Immature natural killer cell (primary cell): ENCODE measurements around the gene LMBRD1. TPM values are rescaled to one million over a fixed set of nuclear protein-coding genes. Genes with fewer than 3 reads are reported as not detected.
A peak's percentile ranks its signal among the peaks of the same experiment; 100 is the strongest.
"Not testable (repeated sequence)": the region's sequence is repeated elsewhere in the genome, so short reads cannot be mapped to it uniquely, and the experiment has no call there.

Source experiments
- DNase-seq, 3 donors: peaks; one replicate each; pipeline ENCODE4 v3.0.0; 2022; ENCODE audit warnings: mixed read lengths in 1 of 3
- H3K27ac Mint-ChIP-seq, 6 donors: one replicate each; pipeline ENCODE4 v1.8.0; 2020; ENCODE audit warnings: mixed read lengths in 6 of 6, mild to moderate bottlenecking in 5 of 6, inconsistent platforms in 4 of 6, moderate library complexity in 3 of 6
- H3K27me3 Mint-ChIP-seq, 3 donors: one replicate each; pipeline ENCODE4 v1.8.0; 2020 to 2021; ENCODE audit warnings: low read depth in 3 of 3, mild to moderate bottlenecking in 3 of 3, mixed read lengths in 3 of 3, moderate library complexity in 3 of 3, inconsistent platforms in 1 of 3
- H3K36me3 Mint-ChIP-seq, 3 donors: one replicate each; pipeline ENCODE4 v1.8.0; 2020; ENCODE audit warnings: mixed read lengths in 3 of 3, inconsistent platforms in 2 of 3, mild to moderate bottlenecking in 2 of 3
- H3K4me1 Mint-ChIP-seq, 2 donors: one replicate each; pipeline ENCODE4 v1.8.0; 2020; ENCODE audit warnings: inconsistent platforms in 2 of 2, mild to moderate bottlenecking in 2 of 2, mixed read lengths in 2 of 2, moderate library complexity in 1 of 2
- H3K4me3 Mint-ChIP-seq, 5 donors: one replicate each; pipeline ENCODE4 v1.8.0; 2020; ENCODE audit warnings: mild to moderate bottlenecking in 5 of 5, mixed read lengths in 5 of 5, inconsistent platforms in 3 of 5, moderate library complexity in 3 of 5
- H3K9me3 Mint-ChIP-seq, 6 donors: one replicate each; pipeline ENCODE4 v1.8.0; 2020; ENCODE audit warnings: mild to moderate bottlenecking in 6 of 6, mixed read lengths in 6 of 6, inconsistent platforms in 4 of 6, moderate library complexity in 3 of 6
- polyA plus RNA-seq, 3 donors: library from polyadenylated mRNA; unstranded; fragments of 300-500 nt; fragmentation: Illumina TruSeq; gene quantifications; one replicate each; pipeline ENCODE4 v1.2.3, GENCODE V29; 2021

Gene LMBRD1
- polyA plus RNA-seq, 3 donors from 2014 or later = 30.9 to 49.7 (median 37.2) TPM

- no peak for DNase-seq
- Mint-ChIP-seq H3K4me1 (no peaks in the 10 kb centered on the region), H3K36me3 (peaks cover 31 to 34% (median 32%) of the 10 kb centered on the region in 3 donors), H3K27me3 (no peaks in the 10 kb centered on the region), H3K9me3 (no peaks in the 10 kb centered on the region), H3K27ac (no peak overlapping the region), H3K4me3 (no peak overlapping the region)
These were observed 100.5 kb downstream of the LMBRD1 start for GRCh38 chr6:69696273-69696672.

DNA sequence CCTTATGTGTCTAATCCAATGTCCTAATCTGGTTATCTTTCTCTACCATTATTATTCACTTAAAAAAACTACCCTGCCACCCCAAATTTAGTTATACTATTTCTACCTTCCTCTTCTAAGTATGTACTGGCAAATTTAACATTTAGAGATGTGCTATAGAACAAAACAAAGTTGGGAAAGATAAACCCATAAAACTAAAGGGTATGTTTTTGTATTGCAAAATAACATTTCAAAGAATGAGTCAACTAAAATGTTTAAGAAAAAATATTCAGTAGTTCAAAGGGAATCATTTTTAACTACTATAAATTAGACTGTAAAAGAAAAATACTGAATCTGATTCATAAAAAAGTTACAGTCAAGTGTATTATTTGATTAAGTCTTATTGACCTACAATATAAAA, 103.0 kb downstream of the LMBRD1 start:
- Mint-ChIP-seq H3K9me3 (no peaks in the 10 kb centered on the region), H3K4me3 (no peak overlapping the region), H3K27me3 (no peaks in the 10 kb centered on the region), H3K36me3 (peaks cover 30 to 38% (median 31%) of the 10 kb centered on the region in 3 donors), H3K27ac (peak overlapping the region in 1 of 6 donors; percentile 54), H3K4me1 (no peaks in the 10 kb centered on the region)
- DNase-seq = no peak

- H3K36me3 Mint-ChIP-seq = peaks cover 14 to 23% (median 20%) of the 10 kb centered on the region in 3 donors
These were observed 105.8 kb downstream of the LMBRD1 start for GRCh38 chr6:69690986-69691385.

GRCh38 chr6:69680302-69680701, 116.5 kb downstream of the LMBRD1 start:
- Mint-ChIP-seq H3K9me3 (no peaks in the 10 kb centered on the region), H3K4me3 (no peak overlapping the region), H3K27ac (no peak overlapping the region), H3K36me3 (peaks cover 8 to 23% (median 22%) of the 10 kb centered on the region in 3 donors), H3K4me1 (peaks cover 0 to 18% of the 10 kb centered on the region in 2 donors), H3K27me3 (no peaks in the 10 kb centered on the region)
- DNase-seq = no peak

More at GRCh38 chr6:69690986-69691385, 105.8 kb downstream of the LMBRD1 start:
- Mint-ChIP-seq H3K27ac (no peak overlapping the region), H3K9me3 (no peaks in the 10 kb centered on the region), H3K4me1 (peaks cover 0 to 4% of the 10 kb centered on the region in 2 donors), H3K4me3 (no peak overlapping the region), H3K27me3 (no peaks in the 10 kb centered on the region)
- DNase-seq = no peak

- peak overlapping the region in 1 of 6 donors; percentile 18 for H3K27ac Mint-ChIP-seq
- H3K27me3 Mint-ChIP-seq = no peaks in the 10 kb centered on the region
- H3K4me3 Mint-ChIP-seq = no peak overlapping the region
- no peaks in the 10 kb centered on the region for H3K4me1 Mint-ChIP-seq
- no peak for DNase-seq
- H3K9me3 Mint-ChIP-seq = no peaks in the 10 kb centered on the region
- peaks cover 30 to 54% (median 48%) of the 10 kb centered on the region in 3 donors for H3K36me3 Mint-ChIP-seq
These were observed 123.5 kb downstream of the LMBRD1 start for GRCh38 chr6:69673298-69673697.

DNA sequence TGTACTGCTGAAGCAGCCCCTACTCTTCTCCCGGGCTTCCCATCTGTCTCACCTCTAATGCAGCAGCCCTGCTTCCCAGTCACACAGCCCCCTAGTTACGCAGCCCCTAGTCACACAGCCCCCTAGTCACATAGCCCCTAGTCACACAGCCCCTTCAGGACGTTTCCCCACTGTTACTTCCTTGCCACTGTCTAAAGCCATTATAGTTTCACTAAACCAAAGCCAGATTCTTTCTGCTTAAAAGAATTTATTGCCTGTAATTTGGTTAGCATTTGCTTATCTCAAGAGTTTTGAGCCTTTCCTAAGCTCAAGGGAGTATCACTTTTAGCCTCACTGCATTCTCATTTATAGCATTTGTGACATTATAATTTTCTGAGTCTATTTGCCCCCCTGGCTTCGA, 127.9 kb downstream of the LMBRD1 start:
- no peak for DNase-seq

GRCh38 chr6:69666779-69667178, 130.0 kb downstream of the LMBRD1 start:
- H3K9me3 Mint-ChIP-seq, H3K4me1 Mint-ChIP-seq: not testable (repeated sequence)

More for the DNA sequence above, 127.9 kb downstream of the LMBRD1 start:
- peaks cover 21 to 29% (median 28%) of the 10 kb centered on the region in 3 donors for H3K36me3 Mint-ChIP-seq
- peaks cover 0 to 4% (median 2%) of the 10 kb centered on the region in 3 donors for H3K27me3 Mint-ChIP-seq
- H3K27ac Mint-ChIP-seq = no peak overlapping the region
- no peak overlapping the region for H3K4me3 Mint-ChIP-seq
- H3K9me3 Mint-ChIP-seq = no peaks in the 10 kb centered on the region
- H3K4me1 Mint-ChIP-seq = no peaks in the 10 kb centered on the region

DNA sequence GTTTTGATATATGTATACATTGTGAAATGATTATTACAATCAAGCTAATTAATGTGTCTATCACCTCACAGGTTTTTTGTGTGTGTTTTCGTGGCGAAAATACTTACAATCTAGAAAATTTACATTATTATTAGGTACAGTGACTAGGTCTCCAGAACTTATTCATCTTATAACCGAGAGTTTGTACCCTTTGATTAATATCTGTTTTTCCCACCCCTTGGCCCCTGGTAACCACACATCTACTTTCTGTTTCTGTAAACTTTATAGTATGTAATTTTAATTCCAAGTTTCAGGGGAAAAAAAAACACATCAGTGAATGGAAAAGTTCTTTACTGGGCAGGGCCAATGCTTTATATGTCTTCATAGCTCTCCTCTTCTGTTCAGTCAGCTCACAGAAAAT, 131.4 kb downstream of the LMBRD1 start:
- H3K9me3 Mint-ChIP-seq = no peaks in the 10 kb centered on the region
- no peak overlapping the region for H3K27ac Mint-ChIP-seq

More at GRCh38 chr6:69666779-69667178, 130.0 kb downstream of the LMBRD1 start:
- not testable (repeated sequence) for H3K27me3 Mint-ChIP-seq, DNase-seq, H3K4me3 Mint-ChIP-seq, H3K27ac Mint-ChIP-seq
- H3K36me3 Mint-ChIP-seq = peaks cover 12 to 16% (median 14%) of the 10 kb centered on the region in 3 donors

DNA sequence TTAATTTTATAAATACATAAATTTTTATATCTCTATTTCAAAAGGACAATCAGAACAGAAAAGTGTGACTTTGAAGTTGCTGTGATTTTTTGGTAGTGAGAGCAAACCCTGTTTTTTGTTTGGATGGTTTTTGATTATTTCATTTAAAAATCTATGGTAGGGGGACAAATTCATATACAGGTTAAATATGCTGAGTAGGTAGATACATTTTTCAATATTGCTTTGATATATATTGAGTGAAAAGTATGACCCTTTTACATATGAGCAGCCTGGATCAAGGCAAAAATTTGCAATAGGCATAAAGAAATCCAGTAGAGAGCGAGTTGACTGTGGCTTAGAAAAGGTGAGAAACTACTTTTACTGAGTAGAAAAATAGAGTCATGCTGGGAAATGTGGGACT, 132.3 kb downstream of the LMBRD1 start:
- Mint-ChIP-seq H3K36me3 (peaks cover 0 to under 1% (median 0%) of the 10 kb centered on the region in 3 donors), H3K27me3 (peaks cover 0 to 11% (median 2%) of the 10 kb centered on the region in 3 donors), H3K9me3 (peaks cover 0 to 5% (median 2%) of the 10 kb centered on the region in 6 donors), H3K27ac (no peak overlapping the region), H3K4me1 (no peaks in the 10 kb centered on the region), H3K4me3 (no peak overlapping the region)
- no peak for DNase-seq

More for the DNA sequence above, 131.4 kb downstream of the LMBRD1 start:
- H3K27me3 Mint-ChIP-seq = peaks cover 0 to 9% (median 2%) of the 10 kb centered on the region in 3 donors
- peaks cover 5 to 6% (median 5%) of the 10 kb centered on the region in 3 donors for H3K36me3 Mint-ChIP-seq
- H3K4me1 Mint-ChIP-seq = no peaks in the 10 kb centered on the region
- no peak for DNase-seq
- H3K4me3 Mint-ChIP-seq = no peak overlapping the region

- no peak overlapping the region for H3K27ac Mint-ChIP-seq
- H3K4me1 Mint-ChIP-seq = no peaks in the 10 kb centered on the region
- H3K4me3 Mint-ChIP-seq = no peak overlapping the region
- peaks cover 0 to 6% (median 0%) of the 10 kb centered on the region in 3 donors for H3K36me3 Mint-ChIP-seq
- H3K27me3 Mint-ChIP-seq = peaks cover 0 to 21% (median 2%) of the 10 kb centered on the region in 3 donors
- no peak for DNase-seq
- H3K9me3 Mint-ChIP-seq = peaks cover 10 to 18% (median 14%) of the 10 kb centered on the region in 6 donors
These were observed 133.6 kb downstream of the LMBRD1 start for GRCh38 chr6:69663215-69663614.

DNA sequence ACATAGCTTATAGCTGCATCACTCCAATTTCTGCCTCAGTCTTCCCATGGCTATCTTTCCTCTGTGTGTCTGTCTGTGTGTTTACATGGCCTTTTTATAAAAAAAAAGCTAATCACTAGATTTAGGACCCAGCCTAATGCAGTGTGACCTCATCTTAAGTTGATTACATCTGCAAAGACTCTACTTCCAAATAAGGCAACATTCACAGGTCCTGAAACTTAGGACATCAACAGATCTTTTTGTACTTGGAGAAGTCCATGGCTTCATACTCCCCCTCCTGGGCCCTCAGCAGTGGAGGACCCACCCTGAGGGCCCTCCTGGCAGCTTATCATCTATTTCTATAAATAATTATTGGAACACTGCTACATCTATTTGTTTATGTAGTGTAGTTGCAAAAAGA, 146.1 kb downstream of the LMBRD1 start:
- Mint-ChIP-seq H3K9me3 (peaks cover 0 to 11% (median 3%) of the 10 kb centered on the region in 6 donors), H3K4me1 (no peaks in the 10 kb centered on the region), H3K4me3 (no peak overlapping the region), H3K27me3 (peaks cover 0 to 7% (median 2%) of the 10 kb centered on the region in 3 donors), H3K27ac (no peak overlapping the region), H3K36me3 (no peaks in the 10 kb centered on the region)
- no peak for DNase-seq

GRCh38 chr6:69647726-69648125, 149.1 kb downstream of the LMBRD1 start:
- H3K27ac Mint-ChIP-seq = no peak overlapping the region
- peaks cover 0 to 3% (median 0%) of the 10 kb centered on the region in 3 donors for H3K36me3 Mint-ChIP-seq
- DNase-seq = no peak
- peaks cover 0 to 2% (median under 1%) of the 10 kb centered on the region in 3 donors for H3K27me3 Mint-ChIP-seq
- no peaks in the 10 kb centered on the region for H3K4me1 Mint-ChIP-seq
- H3K9me3 Mint-ChIP-seq = peaks cover 0 to 6% (median 2%) of the 10 kb centered on the region in 6 donors
- no peak overlapping the region for H3K4me3 Mint-ChIP-seq

- Mint-ChIP-seq H3K36me3 (peaks cover 0 to 3% (median 3%) of the 10 kb centered on the region in 3 donors), H3K27ac (no peak overlapping the region), H3K27me3 (peaks cover 0 to 2% (median 2%) of the 10 kb centered on the region in 3 donors), H3K4me1 (no peaks in the 10 kb centered on the region), H3K9me3 (peaks cover 0 to 6% (median 2%) of the 10 kb centered on the region in 6 donors), H3K4me3 (no peak overlapping the region)
- DNase-seq = no peak
These were observed 153.1 kb downstream of the LMBRD1 start for GRCh38 chr6:69643688-69644087.

GRCh38 chr6:69632932-69633331, 163.9 kb downstream of the LMBRD1 start:
- peaks cover 2% of the 10 kb centered on the region in 3 donors for H3K27me3 Mint-ChIP-seq
- H3K4me1 Mint-ChIP-seq = no peaks in the 10 kb centered on the region
- H3K27ac Mint-ChIP-seq = no peak overlapping the region
- H3K9me3 Mint-ChIP-seq = peaks cover 0 to 5% (median 2%) of the 10 kb centered on the region in 6 donors
- H3K4me3 Mint-ChIP-seq = no peak overlapping the region
- H3K36me3 Mint-ChIP-seq = no peaks in the 10 kb centered on the region
- DNase-seq = no peak
